ENCODE measurements around the gene NR3C2.

DNA sequence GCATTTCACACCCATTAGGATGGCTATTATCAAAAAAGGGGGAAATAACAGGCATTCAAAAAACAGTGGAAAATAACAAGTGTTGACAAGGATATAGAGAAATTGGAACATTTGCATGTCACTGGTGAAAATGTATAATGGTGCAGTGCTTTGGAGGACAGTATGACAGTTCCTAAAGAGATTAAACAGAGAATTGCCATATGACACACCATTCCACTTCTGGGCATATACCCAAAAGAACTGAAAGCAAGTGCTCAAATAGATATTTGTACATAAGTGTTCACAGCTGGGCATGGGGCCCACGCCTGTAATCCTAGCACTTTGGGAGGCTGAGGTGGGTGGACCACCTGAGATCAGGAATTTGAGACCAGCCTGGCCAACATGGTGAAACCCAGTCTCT lies 348.1 kb downstream of the NR3C2 start:
- TF ChIP-seq, protein P1, sequence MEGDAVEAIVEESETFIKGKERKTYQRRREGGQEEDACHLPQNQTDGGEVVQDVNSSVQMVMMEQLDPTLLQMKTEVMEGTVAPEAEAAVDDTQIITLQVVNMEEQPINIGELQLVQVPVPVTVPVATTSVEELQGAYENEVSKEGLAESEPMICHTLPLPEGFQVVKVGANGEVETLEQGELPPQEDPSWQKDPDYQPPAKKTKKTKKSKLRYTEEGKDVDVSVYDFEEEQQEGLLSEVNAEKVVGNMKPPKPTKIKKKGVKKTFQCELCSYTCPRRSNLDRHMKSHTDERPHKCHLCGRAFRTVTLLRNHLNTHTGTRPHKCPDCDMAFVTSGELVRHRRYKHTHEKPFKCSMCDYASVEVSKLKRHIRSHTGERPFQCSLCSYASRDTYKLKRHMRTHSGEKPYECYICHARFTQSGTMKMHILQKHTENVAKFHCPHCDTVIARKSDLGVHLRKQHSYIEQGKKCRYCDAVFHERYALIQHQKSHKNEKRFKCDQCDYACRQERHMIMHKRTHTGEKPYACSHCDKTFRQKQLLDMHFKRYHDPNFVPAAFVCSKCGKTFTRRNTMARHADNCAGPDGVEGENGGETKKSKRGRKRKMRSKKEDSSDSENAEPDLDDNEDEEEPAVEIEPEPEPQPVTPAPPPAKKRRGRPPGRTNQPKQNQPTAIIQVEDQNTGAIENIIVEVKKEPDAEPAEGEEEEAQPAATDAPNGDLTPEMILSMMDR (IDR thresholded peaks at IDR 0.05), result no peak
- no peak for TF ChIP-seq REST (IDR thresholded peaks at IDR 0.05; ENCODE audit: insufficient read depth in 1 of 2, low read depth in 2 of 2, low read length in 1 of 2)

Data from Panc1 (cell line).